Heart right ventricle (tissue), 16 donors: ENCODE results near the gene PLSCR1. TPM values are rescaled to one million over a fixed set of nuclear protein-coding genes. Genes with fewer than 3 reads are reported as not detected.
"Not testable (repeated sequence)": the region's sequence is repeated elsewhere in the genome, so short reads cannot be mapped to it uniquely, and the experiment has no call there.

Experiments used
- ATAC-seq, 8 donors: fragments of 200-7000 bp; cut with Tn5 transposase; one replicate each; pipeline ENCODE4 v1.9.1; 2020; ENCODE audit warnings: mild to moderate bottlenecking in 8 of 8, moderate library complexity in 8 of 8, moderate number of reproducible peaks in 1 of 8
- DNase-seq, 2 donors: peaks; one replicate each; pipeline ENCODE4 v3.0.0-alpha.2; 2020
- H3K27ac ChIP-seq, 10 donors: fragments of 200-600 bp; sonication (generic) in 2 of 10; one replicate each; pipeline versions ENCODE4 v1.5.0 to v1.8.0; 2020 to 2022; ENCODE audit warnings: mild to moderate bottlenecking in 3 of 10
- H3K27me3 ChIP-seq, 7 donors: fragments of 200-600 bp; one replicate each; pipeline ENCODE4 v1.8.0; 2021 to 2022; ENCODE audit warnings: mild to moderate bottlenecking in 2 of 7
- H3K36me3 ChIP-seq, 9 donors: fragments of 200-600 bp; sonication (generic) in 1 of 9; one replicate each; pipeline versions ENCODE4 v1.5.0 to v1.8.0; 2020 to 2022; ENCODE audit warnings: mild to moderate bottlenecking in 2 of 9
- H3K4me1 ChIP-seq, 9 donors: fragments of 200-600 bp; sonication (generic) in 1 of 9; one replicate each; pipeline versions ENCODE4 v1.5.0 to v1.8.0; 2020 to 2022; ENCODE audit warnings: mild to moderate bottlenecking in 4 of 9
- H3K4me3 ChIP-seq, 10 donors: fragments of 200-600 bp; sonication (generic) in 2 of 10; one replicate each; pipeline versions ENCODE4 v1.5.0 to v1.8.0; 2020 to 2022; ENCODE audit warnings: mild to moderate bottlenecking in 7 of 10, moderate library complexity in 2 of 10
- H3K9me3 ChIP-seq, 11 donors: fragments of 200-600 bp in 10 of 11; sonication (generic) in 2 of 11; one replicate each; pipeline versions ENCODE4 v1.5.0 to v1.8.0; 2013 to 2022; ENCODE audit warnings: mild to moderate bottlenecking in 2 of 11, control low read depth in 1 of 11, moderate library complexity in 1 of 11
- CTCF ChIP-seq, 9 donors: fragments of 200-600 bp; sonication (generic) in 2 of 9; IDR thresholded peaks; one replicate each; pipeline versions ENCODE4 v1.5.0 to v1.8.0; 2021 to 2022; ENCODE audit warnings: antibody characterized with exemption in 9 of 9, mild to moderate bottlenecking in 5 of 9, moderate library complexity in 1 of 9
- WGBS, 2 donors: extraction: QIAGEN DNeasy Blood & Tissue Kit; methylation state at CpG; one replicate each; pipeline ENCODE4 v1.1.7; 2013; ENCODE audit warnings: inconsistent platforms in 1 of 2; 5-methylcytosine and 5-hydroxymethylcytosine counted together
- intact Hi-C, 10 donors: fragments of 100-400 bp; cut with DNase I; formaldehyde crosslinking; loops; one replicate each; pipeline versions ENCODE4 v1.11.1 to v1.14.2; 2022
- polyA plus RNA-seq, 2 donors: library from polyadenylated mRNA; stranded (reverse); fragments of 200-250 nt; gene quantifications; one replicate each; pipeline ENCODE4 v1.2.3, GENCODE V29; 2013
- total RNA-seq, 10 donors: library from RNA; stranded (reverse); fragmentation: NEBNext Ultra II Directional in 3 of 10; extraction: Animal tissue kit (Norgen Biotek cat#: 25700) in 3 of 10; gene quantifications; one replicate each; pipeline versions ENCODE4 v1.2.1 to v1.2.4, GENCODE V29; 2021 to 2023
- donor health status: Arrhythmogenic right ventricular cardiomyopathy.
- donor health status: ischemic (EF 13 %, LVEDD 7.1; RV severe dilation, severe dysfunction).
- donor health status: healthy with polysubstance abuse.
- donor health status: DM: no; HTN: yes; CAD: no.
- donor health status: DM: no; HTN: no; CAD: no.
- donor health status: ischemic (EF 25% LVEDD 6.9; RV normal size, moderate dysfunction).
- donor health status: ischemic (EF 25% LVEDD 5.7; RV mildly dilated, moderate dysfunction).
- donor health status: healthy.
- donor health status: DM: yes; HTN: yes; CAD: no.
- donor health status: Ischemic cardiomyopathy.
- donor health status: ischemic (EF 35%, LVEDD 5.7; RV mildly dilated, moderate dysfunction).
- donor health status: nonischemic (EF 11% LVEDD 7.7; RV severe dilation, severe dysfunction).
- donor health status: DM: yes; HTN: yes; CAD: no.
- donor health status: PGD.
- donor health status: ischemic (EF 29% LVEDD 5.4; RV normal size, mild dysfunction).
- donor health status: nonischemic (EF 23%, LVEDD 6.1; RV moderate dilation, normal function).

PLSCR1 gene
- total and polyA plus RNA-seq, 12 donors = 11.7 to 72.6 (median 20.9) TPM

DNA sequence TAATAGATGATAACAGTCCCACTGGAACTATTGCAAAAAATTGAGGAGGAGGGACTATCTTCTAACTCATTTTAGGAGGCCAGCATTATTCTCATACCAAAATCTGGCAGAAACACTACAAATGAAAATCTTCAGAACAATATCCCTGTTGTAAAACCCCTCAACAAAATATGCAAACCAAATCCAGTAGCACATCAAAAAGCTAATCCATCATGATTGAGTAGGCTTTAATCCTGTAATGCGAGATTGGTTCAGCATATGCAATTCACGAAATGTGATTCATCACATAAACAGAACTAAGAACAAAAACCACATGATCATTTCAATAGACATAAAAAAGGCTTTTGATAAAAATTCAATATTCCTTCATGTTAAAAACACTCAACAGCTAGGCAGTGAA lies 51.2 kb downstream of the PLSCR1 start:
- no peak for TF ChIP-seq CTCF (IDR thresholded peaks at IDR 0.05)
- Histone ChIP-seq H3K4me3 (no peak overlapping the region), H3K27ac (no peak overlapping the region), H3K36me3 (no peaks in the 10 kb centered on the region), H3K4me1 (no peaks in the 10 kb centered on the region), H3K9me3 (peaks cover 0 to 38% (median 3%) of the 10 kb centered on the region in 11 donors), H3K27me3 (no peaks in the 10 kb centered on the region)
- DNase-seq (no peak), ATAC-seq (no peak)
- 86 to 93% methylated on average over 2 of the region's 2 CpGs for WGBS, 2 donors
- intact Hi-C loops = no loop called here

GRCh38 chr3:146491303-146491702 lies 53.1 kb downstream of the PLSCR1 start:
- TF ChIP-seq CTCF (IDR thresholded peaks at IDR 0.05) = no peak
- peaks cover 0 to 56% (median 3%) of the 10 kb centered on the region in 11 donors for H3K9me3 ChIP-seq
- intact Hi-C loops = no loop called here
- H3K36me3 ChIP-seq = no peaks in the 10 kb centered on the region
- no peak overlapping the region for H3K4me3 ChIP-seq
- no peak for DNase-seq
- no peaks in the 10 kb centered on the region for H3K4me1 ChIP-seq
- no peak for ATAC-seq
- no peaks in the 10 kb centered on the region for H3K27me3 ChIP-seq
- WGBS, 2 donors = 49 to 75% methylated on average over 2 of the region's 2 CpGs
- H3K27ac ChIP-seq = no peak overlapping the region

- H3K27ac ChIP-seq = no peak overlapping the region
- H3K4me3 ChIP-seq = no peak overlapping the region
- TF ChIP-seq CTCF (IDR thresholded peaks at IDR 0.05) = no peak
- H3K9me3 ChIP-seq = peaks cover 0 to 72% (median 3%) of the 10 kb centered on the region in 11 donors
- DNase-seq (no peak), ATAC-seq (no peak)
- no peaks in the 10 kb centered on the region for H3K27me3 ChIP-seq
- no peaks in the 10 kb centered on the region for H3K4me1 ChIP-seq
- intact Hi-C loops = no loop called here
- no peaks in the 10 kb centered on the region for H3K36me3 ChIP-seq
These were observed 59.1 kb downstream of the PLSCR1 start for GRCh38 chr3:146485297-146485696.

- no peak for TF ChIP-seq CTCF (IDR thresholded peaks at IDR 0.05)
- intact Hi-C loops = no loop called here
These were observed 68.2 kb downstream of the PLSCR1 start for GRCh38 chr3:146476094-146476740.

GRCh38 chr3:146474976-146475375 lies 69.4 kb downstream of the PLSCR1 start:
- H3K27ac ChIP-seq, H3K36me3 ChIP-seq, ATAC-seq, DNase-seq, H3K4me3 ChIP-seq, intact Hi-C loops, H3K4me1 ChIP-seq: not testable (repeated sequence)
- H3K27me3 ChIP-seq = peaks cover 0 to 11% (median 0%) of the 10 kb centered on the region in 7 donors
- WGBS, 2 donors = 94 to 95% methylated on average over 2 of the region's 2 CpGs
- H3K9me3 ChIP-seq = peaks cover 0 to 12% (median 0%) of the 10 kb centered on the region in 11 donors

More at GRCh38 chr3:146476094-146476740, 68.2 kb downstream of the PLSCR1 start:
- 88 to 91% methylated on average over 6 of the region's 6 CpGs for WGBS, 2 donors
- Histone ChIP-seq H3K27ac (no peak overlapping the region), H3K4me3 (no peak overlapping the region), H3K9me3 (peaks cover 0 to 17% (median 0%) of the 10 kb centered on the region in 11 donors), H3K27me3 (peaks cover 0 to 11% (median 0%) of the 10 kb centered on the region in 7 donors), H3K36me3 (no peaks in the 10 kb centered on the region), H3K4me1 (no peaks in the 10 kb centered on the region)
- no peak for ATAC-seq
- DNase-seq = no peak
